Mesothelial cell of epicardium (in vitro differentiated cells): ENCODE data around the gene PARD3B. TPM values are rescaled to one million over a fixed set of nuclear protein-coding genes. Genes with fewer than 3 reads are reported as not detected.

Experiments used
- DNase-seq, 2 experiments: peaks; one replicate each; pipeline ENCODE4 v3.0.0; 2021; ENCODE audit warnings: low spot score in 2 of 2; ENCODE audit not compliant: unreplicated experiment in 2 of 2
- H3K27ac Mint-ChIP-seq: 2 replicates; pipeline ENCODE4 v1.8.0; 2021; ENCODE audit warnings: mixed read lengths
- H3K27me3 Mint-ChIP-seq: 2 replicates; pipeline ENCODE4 v1.8.0; 2021; ENCODE audit warnings: low read depth, mixed read lengths
- H3K36me3 Mint-ChIP-seq: 2 replicates; pipeline ENCODE4 v1.8.0; 2021; ENCODE audit warnings: mixed read lengths
- H3K4me1 Mint-ChIP-seq: 2 replicates; pipeline ENCODE4 v1.8.0; 2021; ENCODE audit warnings: mixed read lengths
- H3K4me3 Mint-ChIP-seq: 2 replicates; pipeline ENCODE4 v1.8.0; 2021; ENCODE audit warnings: mild to moderate bottlenecking, moderate library complexity, mixed read lengths
- H3K9me3 Mint-ChIP-seq: 2 replicates; pipeline ENCODE4 v1.8.0; 2021; ENCODE audit warnings: mixed read lengths
- CTCF ChIP-seq: fragments of 200-600 bp; sonication (generic); IDR thresholded peaks from one replicate; pipeline ENCODE4 v1.5.0; 2021; ENCODE audit warnings: antibody characterized with exemption; ENCODE audit not compliant: unreplicated experiment
- total RNA-seq: library from RNA; stranded (reverse); gene quantifications from 3 replicates; pipeline ENCODE4 v1.2.1, GENCODE V29; 2021

PARD3B gene
- total RNA-seq, 1 donor from 2014 or later = 23.4 TPM

- H3K9me3 Mint-ChIP-seq = no peaks in the 10 kb centered on the region
- TF ChIP-seq CTCF = no peak
- peaks cover 5% of the 10 kb centered on the region for H3K4me1 Mint-ChIP-seq
- no peaks in the 10 kb centered on the region for H3K36me3 Mint-ChIP-seq
- no peak overlapping the region for H3K27ac Mint-ChIP-seq
- no peaks in the 10 kb centered on the region for H3K27me3 Mint-ChIP-seq
- no peak overlapping the region for H3K4me3 Mint-ChIP-seq
- DNase-seq = no peak
Measured at GRCh38 chr2:205464681-205465080, 919.4 kb downstream of the PARD3B start.

GRCh38 chr2:205465791-205466190 is 920.5 kb downstream of the PARD3B start:
- Mint-ChIP-seq H3K27ac (no peak overlapping the region), H3K4me1 (peaks cover 5% of the 10 kb centered on the region), H3K4me3 (no peak overlapping the region), H3K9me3 (no peaks in the 10 kb centered on the region), H3K36me3 (no peaks in the 10 kb centered on the region), H3K27me3 (no peaks in the 10 kb centered on the region)
- DNase-seq = no peak
- no peak for TF ChIP-seq CTCF

GRCh38 chr2:205471776-205472175 is 926.5 kb downstream of the PARD3B start:
- no peaks in the 10 kb centered on the region for H3K27me3 Mint-ChIP-seq
- H3K4me1 Mint-ChIP-seq = peaks cover 12% of the 10 kb centered on the region
- no peaks in the 10 kb centered on the region for H3K9me3 Mint-ChIP-seq
- no peaks in the 10 kb centered on the region for H3K36me3 Mint-ChIP-seq
- H3K4me3 Mint-ChIP-seq = no peak overlapping the region
- DNase-seq = no peak
- no peak overlapping the region for H3K27ac Mint-ChIP-seq
- TF ChIP-seq CTCF = no peak

- H3K27me3 Mint-ChIP-seq = no peaks in the 10 kb centered on the region
- TF ChIP-seq CTCF = no peak
- H3K9me3 Mint-ChIP-seq = no peaks in the 10 kb centered on the region
- H3K4me1 Mint-ChIP-seq = peaks cover 17% of the 10 kb centered on the region
- H3K4me3 Mint-ChIP-seq = no peak overlapping the region
- no peaks in the 10 kb centered on the region for H3K36me3 Mint-ChIP-seq
- no peak overlapping the region for H3K27ac Mint-ChIP-seq
- DNase-seq = no peak
Measured at GRCh38 chr2:205473791-205474190, 928.5 kb downstream of the PARD3B start.

GRCh38 chr2:205474741-205475415 is 929.6 kb downstream of the PARD3B start:
- Mint-ChIP-seq H3K4me3 (no peak overlapping the region), H3K27me3 (no peaks in the 10 kb centered on the region), H3K9me3 (no peaks in the 10 kb centered on the region), H3K27ac (no peak overlapping the region), H3K36me3 (no peaks in the 10 kb centered on the region), H3K4me1 (peaks cover 17% of the 10 kb centered on the region)
- no peak for DNase-seq
- no peak for TF ChIP-seq CTCF

- no peak overlapping the region for H3K27ac Mint-ChIP-seq
- H3K4me1 Mint-ChIP-seq = peaks cover 17% of the 10 kb centered on the region
- no peaks in the 10 kb centered on the region for H3K27me3 Mint-ChIP-seq
- H3K4me3 Mint-ChIP-seq = no peak overlapping the region
- no peak for TF ChIP-seq CTCF
- H3K9me3 Mint-ChIP-seq = no peaks in the 10 kb centered on the region
- no peaks in the 10 kb centered on the region for H3K36me3 Mint-ChIP-seq
- DNase-seq = no peak
Measured at GRCh38 chr2:205475416-205475768, 930.1 kb downstream of the PARD3B start.
